Keratinocyte (primary cell): Measurements from ENCODE around the gene NBPF1.

Experiments used
- EZH2 ChIP-seq: IDR thresholded peaks from one replicate; pipeline ENCODE4 v1.6.1; 2012; ENCODE audit warnings: inconsistent platforms, mild to moderate bottlenecking, low read length, moderate library complexity
- TF ChIP-seq, protein P1 (sequence below), 3 experiments: IDR thresholded peaks in 1 of 3; conservative IDR thresholded peaks in 1 of 3; optimal IDR thresholded peaks in 1 of 3; 2 replicates in 2 of 3; 3 replicates in 1 of 3; pipeline versions ENCODE3 to v1.5.1; 2011; ENCODE audit warnings: low read length in 3 of 3, mild to moderate bottlenecking in 3 of 3, moderate library complexity in 2 of 3, control low read depth in 1 of 3, inconsistent platforms in 1 of 3; ENCODE audit not compliant: insufficient read depth in 2 of 3; ENCODE audit errors: extremely low read depth in 1 of 3

DNA sequence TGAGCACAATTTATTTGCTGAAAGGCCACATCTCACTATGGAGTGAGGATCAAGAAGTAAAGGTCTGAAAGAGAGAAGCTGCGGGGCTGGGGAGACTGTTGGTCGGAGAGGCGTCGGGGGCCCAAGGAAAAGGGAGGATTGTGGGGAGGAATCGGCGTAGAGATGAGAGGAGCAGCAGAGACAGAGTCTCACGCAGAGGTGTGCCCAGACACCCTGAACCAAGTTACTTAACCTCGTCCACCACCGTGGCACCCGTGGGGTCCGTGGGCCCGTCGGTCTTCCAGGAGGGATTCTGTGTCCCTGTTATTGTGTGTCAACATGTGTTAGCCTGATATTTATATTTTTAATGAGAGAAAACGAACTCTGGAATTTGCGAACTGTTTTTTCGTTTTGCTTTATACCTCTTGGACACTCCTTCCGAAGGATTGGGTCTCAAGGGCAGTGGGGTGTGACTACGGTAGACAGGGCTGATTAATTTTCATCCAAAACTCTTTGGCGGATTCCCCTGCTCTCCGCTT is 3.8 kb upstream of the NBPF1 start:
- TF ChIP-seq, protein P1, sequence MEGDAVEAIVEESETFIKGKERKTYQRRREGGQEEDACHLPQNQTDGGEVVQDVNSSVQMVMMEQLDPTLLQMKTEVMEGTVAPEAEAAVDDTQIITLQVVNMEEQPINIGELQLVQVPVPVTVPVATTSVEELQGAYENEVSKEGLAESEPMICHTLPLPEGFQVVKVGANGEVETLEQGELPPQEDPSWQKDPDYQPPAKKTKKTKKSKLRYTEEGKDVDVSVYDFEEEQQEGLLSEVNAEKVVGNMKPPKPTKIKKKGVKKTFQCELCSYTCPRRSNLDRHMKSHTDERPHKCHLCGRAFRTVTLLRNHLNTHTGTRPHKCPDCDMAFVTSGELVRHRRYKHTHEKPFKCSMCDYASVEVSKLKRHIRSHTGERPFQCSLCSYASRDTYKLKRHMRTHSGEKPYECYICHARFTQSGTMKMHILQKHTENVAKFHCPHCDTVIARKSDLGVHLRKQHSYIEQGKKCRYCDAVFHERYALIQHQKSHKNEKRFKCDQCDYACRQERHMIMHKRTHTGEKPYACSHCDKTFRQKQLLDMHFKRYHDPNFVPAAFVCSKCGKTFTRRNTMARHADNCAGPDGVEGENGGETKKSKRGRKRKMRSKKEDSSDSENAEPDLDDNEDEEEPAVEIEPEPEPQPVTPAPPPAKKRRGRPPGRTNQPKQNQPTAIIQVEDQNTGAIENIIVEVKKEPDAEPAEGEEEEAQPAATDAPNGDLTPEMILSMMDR (optimal IDR thresholded peaks at IDR 0.05 in 1 of 3, IDR thresholded peaks at IDR 0.05 in 1 of 3, conservative IDR thresholded peaks at IDR 0.05 in 1 of 3; ENCODE audit: extremely low read depth in 1 of 3, insufficient read depth in 2 of 3, low read length in 3 of 3): no peak
- no peak for TF ChIP-seq EZH2
